Vagina (tissue), 2 donors: ENCODE data around the gene GNG7. TPM values are rescaled to one million over a fixed set of nuclear protein-coding genes. Genes with fewer than 3 reads are reported as not detected.
"Not testable (repeated sequence)": the region's sequence is repeated elsewhere in the genome, so short reads cannot be mapped to it uniquely, and the experiment has no call there.

Experiments used
- DNase-seq, 2 donors: peaks; one replicate each; pipeline ENCODE4 v3.0.0-alpha.2; 2017; ENCODE audit errors: extremely low spot score in 2 of 2
- H3K27ac ChIP-seq: fragments of 200-600 bp; sonication (generic); one replicate; pipeline ENCODE4 v1.5.1; 2019
- H3K27me3 ChIP-seq: fragments of 200-600 bp; sonication (generic); one replicate; pipeline ENCODE4 v1.5.1; 2019
- H3K36me3 ChIP-seq, 2 donors: fragments of 200-600 bp; sonication (generic); one replicate each; pipeline ENCODE4 v1.5.1; 2017 to 2019
- H3K4me1 ChIP-seq: fragments of 200-600 bp; sonication (generic); one replicate; pipeline ENCODE4 v1.5.1; 2019
- H3K4me3 ChIP-seq, 2 donors: fragments of 200-600 bp; sonication (generic); 1 replicate in 1 of 2; 2 replicates in 1 of 2; pipeline ENCODE4 v1.5.1; 2016 to 2019
- H3K9me3 ChIP-seq: fragments of 200-600 bp; sonication (generic); one replicate; pipeline ENCODE4 v1.5.1; 2019
- CTCF ChIP-seq, 3 experiments: fragments of 450-650 bp in 2 of 3; fragments of 200-600 bp in 1 of 3; sonication (generic) in 1 of 3; IDR thresholded peaks; one replicate each; pipeline ENCODE4 v1.5.1; 2017 to 2019; ENCODE audit warnings: antibody characterized with exemption in 3 of 3, mild to moderate bottlenecking in 2 of 3, moderate library complexity in 2 of 3
- POLR2A ChIP-seq, 2 donors: fragments of 450-650 bp; IDR thresholded peaks; one replicate each; pipeline ENCODE4 v1.6.1; 2017; ENCODE audit warnings: antibody characterized with exemption in 2 of 2, mild to moderate bottlenecking in 2 of 2, moderate library complexity in 2 of 2
- POLR2AphosphoS5 ChIP-seq, 2 donors: sonication (generic); formaldehyde crosslinking; IDR thresholded peaks; one replicate each; pipeline ENCODE4 v1.9.0; 2017; ENCODE audit warnings: antibody characterized with exemption in 2 of 2, mild to moderate bottlenecking in 2 of 2, low read depth in 1 of 2; ENCODE audit not compliant: insufficient read depth in 1 of 2
- intact Hi-C: fragments of 100-400 bp; cut with DNase I; formaldehyde crosslinking; loops from one replicate; pipeline ENCODE4 v1.15.1; 2023
- total RNA-seq: library from RNA; depleted of rRNA; stranded (reverse); fragments of >200 nt; gene quantifications from one replicate; pipeline ENCODE4 v1.2.3, GENCODE V29; 2016

The GNG7 gene
- total RNA-seq, 1 donor from 2014 or later: 2.0 TPM

GRCh38 chr19:2623798-2624197 lies 78.7 kb downstream of the GNG7 start:
- intact Hi-C loops: no loop called here
- Histone ChIP-seq H3K9me3 (no peaks in the 10 kb centered on the region), H3K4me3 (no peak overlapping the region), H3K27me3 (no peaks in the 10 kb centered on the region), H3K36me3 (no peaks in the 10 kb centered on the region), H3K4me1 (peaks cover 20% of the 10 kb centered on the region), H3K27ac (no peak overlapping the region)
- TF ChIP-seq POLR2AphosphoS5 (IDR thresholded peaks at IDR 0.05; ENCODE audit: insufficient read depth in 1 of 2, low read depth in 1 of 2) (no peak), CTCF (IDR thresholded peaks at IDR 0.05) (no peak), POLR2A (IDR thresholded peaks at IDR 0.05) (no peak)
- DNase-seq: no peak

- H3K27me3 ChIP-seq, H3K36me3 ChIP-seq, H3K9me3 ChIP-seq, DNase-seq, H3K27ac ChIP-seq, intact Hi-C loops, H3K4me3 ChIP-seq: not testable (repeated sequence)
- H3K4me1 ChIP-seq: peaks cover 26% of the 10 kb centered on the region
These were observed 80.0 kb downstream of the GNG7 start for GRCh38 chr19:2622371-2622961.

- H3K27ac ChIP-seq: no peak overlapping the region
- TF ChIP-seq POLR2AphosphoS5 (IDR thresholded peaks at IDR 0.05; ENCODE audit: insufficient read depth in 1 of 2, low read depth in 1 of 2): no peak
- no peak for TF ChIP-seq POLR2A (IDR thresholded peaks at IDR 0.05)
- no peak for TF ChIP-seq CTCF (IDR thresholded peaks at IDR 0.05)
- DNase-seq: no peak
- H3K4me1 ChIP-seq: peaks cover 11% of the 10 kb centered on the region
- H3K27me3 ChIP-seq: no peaks in the 10 kb centered on the region
- no peak overlapping the region for H3K4me3 ChIP-seq
- no peaks in the 10 kb centered on the region for H3K9me3 ChIP-seq
- intact Hi-C loops: no loop called here
- no peaks in the 10 kb centered on the region for H3K36me3 ChIP-seq
These were observed 83.4 kb downstream of the GNG7 start for GRCh38 chr19:2619076-2619475.

GRCh38 chr19:2618611-2619010 lies 83.9 kb downstream of the GNG7 start:
- intact Hi-C loops: no loop called here
- no peaks in the 10 kb centered on the region for H3K9me3 ChIP-seq
- H3K4me1 ChIP-seq: peaks cover 16% of the 10 kb centered on the region
- DNase-seq: no peak
- H3K36me3 ChIP-seq: no peaks in the 10 kb centered on the region
- H3K4me3 ChIP-seq: no peak overlapping the region
- no peak for TF ChIP-seq POLR2A (IDR thresholded peaks at IDR 0.05)
- no peak for TF ChIP-seq POLR2AphosphoS5 (IDR thresholded peaks at IDR 0.05; ENCODE audit: insufficient read depth in 1 of 2, low read depth in 1 of 2)
- TF ChIP-seq CTCF (IDR thresholded peaks at IDR 0.05): no peak
- H3K27ac ChIP-seq: no peak overlapping the region
- H3K27me3 ChIP-seq: no peaks in the 10 kb centered on the region

- DNase-seq: no peak
- H3K4me3 ChIP-seq: no peak overlapping the region
- H3K9me3 ChIP-seq: no peaks in the 10 kb centered on the region
- intact Hi-C loops: no loop called here
- no peaks in the 10 kb centered on the region for H3K36me3 ChIP-seq
- no peak overlapping the region for H3K27ac ChIP-seq
- no peaks in the 10 kb centered on the region for H3K27me3 ChIP-seq
- TF ChIP-seq CTCF (IDR thresholded peaks at IDR 0.05) (no peak), POLR2A (IDR thresholded peaks at IDR 0.05) (no peak), POLR2AphosphoS5 (IDR thresholded peaks at IDR 0.05; ENCODE audit: insufficient read depth in 1 of 2, low read depth in 1 of 2) (no peak)
- H3K4me1 ChIP-seq: peaks cover 18% of the 10 kb centered on the region
These were observed 84.9 kb downstream of the GNG7 start for GRCh38 chr19:2617393-2618165.
